Measurements from ENCODE around the gene GLB1L3.
"Not testable (repeated sequence)": the region's sequence is repeated elsewhere in the genome, so short reads cannot be mapped to it uniquely, and the experiment has no call there.

GLB1L3 gene

DNA sequence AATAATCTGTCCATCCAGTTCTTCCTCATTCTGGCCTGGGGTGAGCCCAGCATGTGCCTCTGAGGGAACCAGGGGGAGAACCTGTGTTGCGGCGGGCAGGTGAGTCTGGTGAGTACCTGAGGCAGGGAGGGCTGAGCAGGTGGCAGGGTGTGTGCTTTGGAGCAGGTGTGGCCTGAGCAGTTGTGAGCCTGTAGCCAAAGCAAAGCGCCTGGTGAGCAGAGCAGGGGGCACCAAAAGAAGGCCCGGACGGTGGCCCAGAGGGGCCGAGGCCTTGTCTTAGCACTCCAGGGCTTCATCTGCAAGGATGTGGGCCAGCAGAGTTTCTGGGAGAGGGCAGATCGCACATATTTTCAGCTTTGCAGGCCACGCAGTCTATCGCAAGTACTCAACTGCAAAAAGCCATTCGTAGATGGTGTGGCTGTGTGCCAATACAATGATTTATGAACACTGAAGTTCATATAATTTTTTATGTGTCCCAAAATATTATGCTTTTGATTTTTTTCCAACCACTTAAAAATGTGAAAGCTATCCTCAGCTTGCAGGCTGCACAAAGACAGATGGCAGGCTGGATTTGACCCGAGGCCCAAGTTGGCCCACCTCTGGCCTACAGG, 64.3 kb downstream of the GLB1L3 start:
- FAIRE-seq (no peak), DNase-seq (ENCODE audit: insufficient read length, low spot score) (no peak)

DNA sequence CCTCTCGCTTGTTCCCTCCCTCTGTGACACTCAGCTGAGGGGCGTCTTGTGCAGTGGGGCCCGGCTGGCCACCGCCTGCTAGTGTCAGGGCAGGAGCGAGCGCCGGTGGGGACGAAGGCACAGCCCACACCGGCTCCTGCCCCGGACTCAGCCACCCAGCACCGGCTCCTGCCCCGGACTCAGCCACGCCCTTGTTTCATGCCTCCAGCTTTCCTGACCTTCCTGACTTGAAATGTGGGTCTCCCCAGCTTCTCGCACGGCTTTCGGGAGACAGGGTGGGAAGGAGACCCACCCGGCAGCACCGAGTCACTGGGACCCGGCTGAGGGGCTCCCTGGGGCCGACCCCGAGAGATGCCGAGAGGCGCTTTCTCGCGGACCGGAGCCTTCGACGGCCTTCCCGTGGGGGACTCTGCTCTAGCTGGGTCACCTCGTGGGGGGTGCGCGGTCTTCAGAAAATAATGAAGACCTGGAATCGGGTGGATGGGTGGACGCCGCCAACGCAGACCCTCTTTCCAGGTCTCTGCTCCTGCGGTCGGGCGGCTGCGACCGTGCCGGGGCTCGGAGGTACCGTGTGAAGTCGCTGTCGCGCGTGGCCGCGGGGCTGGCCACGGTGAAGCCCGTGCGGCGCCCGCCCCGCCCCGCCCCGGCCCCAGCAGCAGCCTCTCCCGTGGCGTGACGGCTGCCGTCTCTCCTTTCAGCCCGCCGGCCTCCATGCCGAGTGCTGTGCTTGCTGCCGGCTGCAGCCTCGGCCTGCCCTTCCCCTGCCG, 65.8 kb downstream of the GLB1L3 start:
- no peak for DNase-seq (ENCODE audit: insufficient read length, low spot score)
- no peak for FAIRE-seq

DNA sequence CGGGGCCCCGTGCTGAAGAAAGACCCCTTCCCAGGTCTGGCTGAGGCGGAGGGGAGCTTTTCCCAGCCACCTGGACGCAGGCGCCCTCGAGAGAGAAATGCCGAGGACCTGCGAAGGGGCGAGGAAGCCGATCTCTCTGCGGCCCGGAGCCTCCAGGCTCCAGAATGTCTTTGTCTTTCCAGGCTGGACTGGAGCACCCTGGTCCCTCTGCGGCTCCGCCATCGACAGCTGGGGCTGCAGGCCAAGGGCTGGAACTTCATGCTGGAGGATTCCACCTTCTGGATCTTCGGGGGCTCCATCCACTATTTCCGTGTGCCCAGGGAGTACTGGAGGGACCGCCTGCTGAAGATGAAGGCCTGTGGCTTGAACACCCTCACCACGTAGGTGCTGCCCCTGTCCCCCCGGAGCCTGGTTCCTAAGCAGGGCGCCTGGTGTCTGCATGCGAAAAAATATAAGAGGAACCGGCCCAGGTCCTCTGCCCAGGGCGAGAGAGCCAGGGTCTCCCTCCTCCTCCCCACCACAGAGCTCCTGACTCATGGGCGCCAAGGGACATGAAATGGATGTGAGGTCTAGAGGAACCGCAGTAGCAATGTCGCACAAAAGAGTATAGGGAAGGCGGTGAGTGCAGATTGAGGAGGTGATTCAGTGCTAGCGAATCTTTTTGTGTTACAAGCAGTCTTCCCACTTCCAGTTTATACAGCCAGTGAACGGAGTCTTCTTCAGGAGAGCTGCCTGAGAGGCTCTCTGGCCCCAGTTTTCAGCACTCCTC, 66.6 kb downstream of the GLB1L3 start:
- DNase-seq (ENCODE audit: insufficient read length, low spot score) (no peak), FAIRE-seq (no peak)

- FAIRE-seq: no peak
- no peak for DNase-seq (ENCODE audit: insufficient read length, low spot score)
Measured at GRCh38 chr11:134343646-134344045, 67.5 kb downstream of the GLB1L3 start.

DNA sequence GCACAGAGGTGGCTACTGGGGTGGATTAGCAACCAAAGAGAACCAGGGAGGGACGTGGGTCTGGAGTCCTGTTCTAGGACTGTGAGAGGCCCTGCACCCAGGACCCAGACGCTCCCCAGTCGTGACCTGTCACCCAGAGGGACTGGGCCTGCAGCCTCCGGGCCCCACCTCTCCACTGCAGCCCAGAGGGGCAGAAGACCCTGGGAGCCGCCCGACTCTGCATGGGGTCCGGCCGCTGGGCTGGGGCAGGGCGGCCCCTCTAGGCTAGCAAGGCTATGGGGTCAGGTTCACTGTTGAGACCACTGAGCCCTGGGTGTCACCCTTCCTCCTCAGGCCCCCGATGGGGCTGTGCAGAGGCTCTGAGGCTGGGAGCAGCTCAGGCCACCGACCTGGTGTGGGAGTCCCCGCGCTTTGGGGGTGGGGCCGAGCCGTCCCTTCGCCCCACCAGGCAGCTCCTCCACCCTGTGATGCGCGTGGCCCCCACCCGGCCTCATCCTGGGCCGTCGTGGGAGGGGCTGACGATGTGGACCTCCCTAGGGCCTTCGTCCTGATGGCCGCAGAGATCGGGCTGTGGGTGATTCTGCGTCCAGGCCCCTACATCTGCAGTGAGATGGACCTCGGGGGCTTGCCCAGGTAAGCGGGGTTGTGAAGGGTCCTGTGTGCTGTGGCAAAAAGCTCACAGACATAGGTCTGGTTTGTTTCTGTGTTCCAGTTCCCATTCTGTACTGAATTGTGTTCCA, 68.5 kb downstream of the GLB1L3 start:
- FAIRE-seq; DNase-seq (ENCODE audit: insufficient read length, low spot score): not testable (repeated sequence)

- no peak for DNase-seq (ENCODE audit: insufficient read length, low spot score)
- FAIRE-seq: no peak
Measured at GRCh38 chr11:134345237-134345550, 69.0 kb downstream of the GLB1L3 start.

DNA sequence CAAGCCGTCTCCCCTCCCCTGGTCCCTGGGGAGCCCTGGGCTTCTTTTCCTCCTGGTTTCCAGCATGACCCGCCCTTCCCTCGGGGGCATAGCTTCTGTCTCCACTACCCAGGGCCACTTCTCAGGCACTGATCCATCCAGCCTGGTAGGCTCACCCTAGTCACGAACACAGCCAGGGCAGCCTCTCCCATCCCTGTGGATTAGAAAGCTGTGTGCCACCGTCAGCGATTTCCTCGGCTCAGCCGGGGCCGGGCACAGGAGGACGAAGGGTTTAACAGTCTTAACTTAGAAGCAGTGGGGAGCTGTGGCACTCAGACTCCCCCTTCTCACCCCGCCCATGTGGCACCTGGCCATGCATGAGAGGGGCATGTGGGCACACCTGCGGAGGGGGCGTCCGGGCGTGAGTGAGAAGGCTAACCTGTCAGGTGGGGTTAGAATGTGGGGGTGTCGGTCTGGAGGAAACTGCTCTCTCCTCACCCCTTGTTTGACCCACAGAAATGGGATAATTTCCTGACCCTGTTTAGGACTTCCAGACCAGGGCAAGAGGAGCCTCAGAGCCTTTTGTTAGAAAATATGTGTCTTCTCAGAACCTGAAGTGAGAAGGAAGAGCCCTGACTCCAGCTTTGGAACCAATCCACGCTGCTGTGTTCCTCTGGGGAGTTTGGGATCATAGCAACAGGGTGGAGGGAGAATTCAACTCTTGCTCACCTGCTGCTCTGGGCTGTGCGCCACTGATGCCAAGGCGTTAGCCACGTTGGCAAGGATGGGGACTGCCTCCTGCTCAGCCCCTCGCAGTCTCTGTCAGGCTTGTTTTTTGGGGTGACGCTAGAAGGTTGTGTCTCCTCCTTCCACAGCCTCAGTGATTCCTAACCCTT, 70.2 kb downstream of the GLB1L3 start:
- DNase-seq (ENCODE audit: insufficient read length, low spot score) (no peak), FAIRE-seq (no peak)

DNA sequence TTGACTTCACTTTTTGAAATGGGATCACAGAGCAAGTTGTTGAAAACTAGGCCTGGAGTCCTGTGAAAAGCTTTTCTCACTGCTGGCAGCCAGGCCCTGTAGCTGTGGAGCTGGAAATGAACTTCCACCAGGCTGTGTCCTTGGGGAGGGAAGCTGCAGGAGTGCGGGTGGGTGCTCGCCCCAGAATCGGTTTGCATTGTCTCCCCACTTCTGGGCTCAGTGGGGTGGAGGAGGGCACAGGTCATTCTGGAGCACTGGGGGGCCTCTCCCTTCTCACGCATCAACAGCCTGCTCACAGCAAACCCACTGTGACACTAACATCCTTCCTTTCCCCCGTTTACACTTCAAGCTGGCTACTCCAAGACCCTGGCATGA, 70.8 kb downstream of the GLB1L3 start:
- FAIRE-seq (no peak), DNase-seq (ENCODE audit: insufficient read length, low spot score) (no peak)

- FAIRE-seq: no peak
Measured at GRCh38 chr11:134347441-134347840, 71.3 kb downstream of the GLB1L3 start.

DNA sequence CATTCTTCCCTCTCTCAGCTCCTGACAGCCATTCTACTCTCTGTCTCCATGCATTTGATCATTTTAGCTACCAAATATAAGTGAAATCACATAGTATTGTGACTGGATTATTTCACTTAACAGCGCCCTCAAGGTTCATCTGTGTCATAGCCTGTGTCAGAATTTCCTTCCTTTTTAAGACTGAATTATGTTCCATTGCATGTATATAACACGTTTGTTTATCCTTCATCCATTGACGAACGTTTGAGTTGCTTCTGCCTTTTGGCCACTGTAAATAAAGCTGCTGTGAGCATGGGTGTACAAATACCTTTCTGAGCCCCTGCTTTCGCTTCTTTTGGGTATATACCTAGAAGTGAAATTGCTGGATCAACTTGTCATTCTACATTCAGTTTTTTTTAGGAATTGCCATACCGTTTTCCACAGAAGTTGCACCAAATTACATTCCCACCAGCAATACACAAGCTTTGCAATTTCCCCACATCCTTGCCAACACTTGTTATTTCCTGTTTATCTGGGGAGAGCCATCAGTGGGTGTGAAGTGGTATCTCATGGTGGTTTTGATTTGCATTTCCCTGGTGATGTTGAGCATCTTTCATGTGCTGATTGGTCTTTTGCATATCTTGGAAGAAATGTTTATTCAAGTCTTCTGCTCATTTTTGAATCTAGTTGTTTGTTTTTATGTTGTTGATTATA, 73.1 kb downstream of the GLB1L3 start:
- FAIRE-seq (peak; percentile 14), DNase-seq (ENCODE audit: insufficient read length, low spot score) (no peak)

More at GRCh38 chr11:134347441-134347840, 71.3 kb downstream of the GLB1L3 start:
- no peak for DNase-seq (ENCODE audit: insufficient read length, low spot score)

DNA sequence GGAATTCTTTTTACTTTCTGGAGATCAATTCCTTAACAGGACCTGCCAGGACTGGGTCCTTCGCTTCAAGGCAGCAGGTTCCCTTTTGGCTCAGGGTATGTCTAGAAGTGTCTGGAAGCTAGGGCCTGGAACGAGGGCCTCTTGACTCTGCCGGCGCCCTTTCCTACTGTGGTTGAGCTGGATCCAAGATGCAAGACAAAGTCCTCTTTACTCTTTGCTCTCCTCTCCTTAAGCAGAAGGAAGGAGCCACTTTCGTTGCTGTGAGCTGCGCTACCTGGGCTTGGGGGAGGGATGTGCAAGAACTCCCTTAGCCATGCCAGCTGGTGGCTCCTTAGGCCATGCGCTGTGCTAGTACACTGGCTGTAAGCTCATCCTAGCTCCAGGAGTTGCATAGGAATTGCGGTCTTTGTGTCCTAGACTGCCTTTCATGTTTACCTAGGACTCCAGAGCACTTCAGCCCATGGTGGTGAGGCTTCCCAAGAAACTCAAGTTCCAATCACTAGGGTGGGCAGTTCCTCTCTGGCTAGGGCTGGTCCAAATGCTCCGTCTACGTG, 73.7 kb downstream of the GLB1L3 start:
- DNase-seq (ENCODE audit: insufficient read length, low spot score) (no peak), FAIRE-seq (no peak)

GRCh38 chr11:134350381-134350780, 74.2 kb downstream of the GLB1L3 start:
- DNase-seq (ENCODE audit: insufficient read length, low spot score): no peak
- FAIRE-seq: no peak

DNA sequence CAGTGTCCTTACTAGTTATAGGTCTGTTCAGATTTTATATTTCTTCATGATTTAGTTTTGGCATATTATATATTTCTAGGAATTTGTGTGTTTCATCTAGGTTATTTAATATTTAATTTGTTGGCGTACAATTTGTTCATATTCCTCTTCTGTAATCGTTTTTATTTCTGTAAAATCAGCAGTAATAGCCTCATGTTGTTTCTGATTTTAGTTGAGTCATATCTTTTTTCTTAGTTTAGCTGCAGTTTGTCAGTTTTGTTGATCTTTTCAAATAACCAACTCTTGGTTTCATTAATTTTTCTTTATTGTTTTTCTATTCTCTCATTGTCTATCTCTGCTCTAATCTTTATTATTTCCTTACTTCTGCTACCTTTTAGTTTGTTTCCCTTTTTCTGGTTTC, 75.9 kb downstream of the GLB1L3 start:
- FAIRE-seq: no peak
- no peak for DNase-seq (ENCODE audit: insufficient read length, low spot score)

GRCh38 chr11:134355136-134355535, 79.0 kb downstream of the GLB1L3 start:
- no peak for FAIRE-seq

DNA sequence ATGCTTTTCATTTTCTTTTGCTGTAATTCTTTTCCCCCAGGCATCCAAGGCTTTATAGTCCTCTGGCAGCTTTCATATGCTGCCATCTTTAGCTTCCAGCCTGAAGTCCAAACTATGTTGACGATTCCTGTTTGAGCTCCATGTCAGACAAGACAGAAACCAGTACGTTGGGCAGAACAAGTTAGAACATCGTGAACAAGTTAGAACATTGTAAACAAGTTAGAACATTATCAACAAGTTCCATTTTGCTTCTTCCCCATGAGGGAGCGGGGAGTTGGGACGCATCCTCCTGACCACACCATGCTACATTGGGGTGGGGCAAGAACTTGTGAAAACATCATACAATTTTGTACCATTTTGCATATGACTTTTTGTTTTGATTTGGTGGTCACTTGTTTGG, 79.5 kb downstream of the GLB1L3 start:
- FAIRE-seq (no peak), DNase-seq (ENCODE audit: insufficient read length, low spot score) (no peak)

More at GRCh38 chr11:134355136-134355535, 79.0 kb downstream of the GLB1L3 start:
- DNase-seq (ENCODE audit: insufficient read length, low spot score): no peak

DNA sequence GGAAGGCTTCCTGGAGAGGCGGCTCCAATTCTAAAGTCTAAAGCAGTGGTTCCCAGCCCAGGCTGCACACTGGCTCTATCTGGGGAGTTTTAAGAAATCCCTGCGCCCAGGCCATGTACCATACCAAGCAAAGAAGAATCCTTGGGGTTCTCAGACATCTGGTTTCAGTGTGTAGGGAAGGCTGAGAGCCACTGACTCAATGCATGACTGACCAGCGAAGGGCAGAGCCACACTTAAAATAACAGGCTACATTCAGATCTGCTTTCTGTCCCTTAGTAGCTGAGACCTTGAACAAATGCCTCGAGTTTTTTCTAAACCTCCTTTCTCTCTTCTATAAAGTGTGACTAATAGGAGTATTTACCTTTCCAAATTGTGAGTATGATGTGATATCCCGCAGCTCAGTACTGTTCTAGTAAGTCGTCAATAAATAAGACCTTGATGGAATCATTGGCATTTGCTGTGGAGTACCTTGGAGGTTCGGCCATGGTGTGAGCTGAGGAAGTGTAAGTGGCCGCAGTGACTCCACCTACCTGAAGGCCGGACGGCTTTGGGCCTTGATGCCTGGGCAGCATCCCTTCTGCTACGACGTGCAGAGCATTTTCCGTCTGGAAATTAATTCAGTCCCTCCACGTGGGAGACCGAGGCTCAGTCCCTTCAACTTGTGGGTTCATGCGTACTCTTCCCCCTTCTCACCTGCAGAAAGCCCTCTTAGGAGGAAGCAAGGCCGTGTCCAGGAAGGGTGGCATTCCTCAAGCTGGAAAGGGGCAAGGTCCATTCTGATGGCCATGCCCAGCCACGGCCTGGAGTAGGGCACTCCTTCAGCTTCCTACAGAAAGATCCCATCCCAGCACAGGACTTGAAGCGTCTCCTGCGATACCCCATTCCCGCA, 80.7 kb downstream of the GLB1L3 start:
- no peak for FAIRE-seq
- DNase-seq (ENCODE audit: insufficient read length, low spot score): no peak

GRCh38 chr11:134357545-134357839, 81.3 kb downstream of the GLB1L3 start:
- FAIRE-seq (no peak), DNase-seq (ENCODE audit: insufficient read length, low spot score) (no peak)

DNA sequence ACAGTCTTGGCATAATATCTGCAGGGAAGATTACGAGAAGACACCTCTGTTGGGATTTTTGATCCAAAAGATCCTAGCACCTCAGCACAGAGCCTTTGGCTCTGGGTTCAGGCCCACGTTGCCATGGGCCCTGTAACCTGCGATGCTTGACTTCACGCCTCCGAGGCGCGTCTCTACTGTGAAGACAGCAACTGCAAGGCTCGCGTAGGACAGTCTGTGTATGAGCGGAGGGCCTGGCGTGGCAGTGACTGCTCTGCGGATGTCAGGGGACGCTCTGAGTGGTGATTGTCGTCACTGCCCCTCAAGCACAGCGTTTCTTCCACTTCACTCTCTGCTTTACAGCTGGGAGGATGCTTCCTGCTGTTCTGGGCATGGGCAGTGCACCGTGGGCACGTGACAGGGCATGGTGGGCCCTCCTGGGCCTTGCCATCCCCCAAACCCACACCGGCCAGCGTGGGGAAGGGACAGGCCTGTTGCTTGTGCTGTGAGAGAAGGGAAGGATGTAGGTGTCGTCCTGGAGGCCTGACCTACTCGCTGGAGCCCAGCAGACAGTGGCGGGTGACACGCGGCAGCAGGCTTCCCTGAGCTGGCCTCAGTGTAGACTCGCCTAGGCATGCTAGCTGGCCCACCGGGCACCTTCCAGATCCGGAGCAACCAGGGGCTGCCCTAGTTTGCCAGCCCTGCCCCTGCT, 82.1 kb downstream of the GLB1L3 start:
- DNase-seq (ENCODE audit: insufficient read length, low spot score): no peak
- FAIRE-seq: no peak
